ENCODE results near the gene TSHZ2. TPM values are rescaled to one million over a fixed set of nuclear protein-coding genes. Genes with fewer than 3 reads are reported as not detected.
A peak's percentile ranks its signal among the peaks of the same experiment; 100 is the strongest.

TSHZ2 gene
- total RNA-seq, 5 donors from 2014 or later (not counting 1 experiment from before 2014, with no cell fraction given) = 20.2 to 42.9 (median 25.8) TPM

- POLR2A ChIA-PET = interaction anchor here in 1 of 2 donors (0.5 kb wide), 1 partner anchor 911 kb away, joined by 3 read pairs; no protein-coding TSS in a partner anchor
- peaks cover 0 to 6% of the 10 kb centered on the region in 2 donors for H3K27me3 Mint-ChIP-seq
- Histone ChIP-seq H3K4me3 (ENCODE audit: control insufficient read depth in 1 of 2, extremely low read depth in 1 of 2, low read length in 1 of 2) (no peak overlapping the region), H3K36me3 (ENCODE audit: control insufficient read depth in 2 of 2, extremely low read depth in 1 of 2, insufficient read depth in 1 of 2, low read length in 1 of 2) (no peaks in the 10 kb centered on the region), H3K4me1 (ENCODE audit: control insufficient read depth in 1 of 2, extremely low read depth in 1 of 2, insufficient read depth in 2 of 2, low read length in 2 of 2) (peaks cover 0 to 23% of the 10 kb centered on the region in 2 experiments), H3K27ac (ENCODE audit: low read length) (no peak overlapping the region), H3K9me3 (no peaks in the 10 kb centered on the region), H3K27me3 (replicated peaks in 1 of 2; ENCODE audit: control insufficient read depth in 2 of 2, extremely low read depth in 1 of 2, insufficient read depth in 2 of 2, low read length in 1 of 2) (peaks cover 0 to 10% of the 10 kb centered on the region in 2 experiments)
- peaks cover 29 to 43% (median 29%) of the 10 kb centered on the region in 3 donors for H3K4me1 Mint-ChIP-seq
- ATAC-seq (replicated peaks in 1 of 4) (peak in 2 of 4 experiments; percentile 13 to 22), DNase-seq (no peak)
- 100% methylated on average over 1 of the region's 2 CpGs for WGBS (ENCODE audit: insufficient coverage)
- H3K9me3 Mint-ChIP-seq = no peaks in the 10 kb centered on the region
- H3K36me3 Mint-ChIP-seq = no peaks in the 10 kb centered on the region
- peak overlapping the region; percentile 76 to 80 for H3K27ac Mint-ChIP-seq
- CTCF ChIA-PET = interaction anchor here (0.6 to 2.7 kb wide), 8 partner anchors 8 to 971 kb away, joined by 3 to 20 read pairs (median 4); no protein-coding TSS in a partner anchor
- peak overlapping the region; percentile 62 to 64 (median 63) for H3K4me3 Mint-ChIP-seq
These were observed 244.3 kb downstream of the TSHZ2 start for GRCh38 chr20:53216478-53216855.

GRCh38 chr20:53216856-53217576 lies 244.9 kb downstream of the TSHZ2 start:
- Mint-ChIP-seq H3K27ac (peak overlapping the region; percentile 76 to 80), H3K36me3 (no peaks in the 10 kb centered on the region), H3K4me1 (peaks cover 29 to 43% (median 29%) of the 10 kb centered on the region in 3 donors), H3K4me3 (peak overlapping the region; percentile 62 to 64 (median 63)), H3K9me3 (no peaks in the 10 kb centered on the region), H3K27me3 (peaks cover 0 to 6% of the 10 kb centered on the region in 2 donors)
- Histone ChIP-seq H3K27ac (ENCODE audit: low read length) (no peak overlapping the region), H3K36me3 (ENCODE audit: control insufficient read depth in 2 of 2, extremely low read depth in 1 of 2, insufficient read depth in 1 of 2, low read length in 1 of 2) (no peaks in the 10 kb centered on the region), H3K9me3 (no peaks in the 10 kb centered on the region), H3K4me1 (ENCODE audit: control insufficient read depth in 1 of 2, extremely low read depth in 1 of 2, insufficient read depth in 2 of 2, low read length in 2 of 2) (peaks cover 0 to 23% of the 10 kb centered on the region in 2 experiments), H3K27me3 (replicated peaks in 1 of 2; ENCODE audit: control insufficient read depth in 2 of 2, extremely low read depth in 1 of 2, insufficient read depth in 2 of 2, low read length in 1 of 2) (peaks cover 0 to 10% of the 10 kb centered on the region in 2 experiments), H3K4me3 (ENCODE audit: control insufficient read depth in 1 of 2, extremely low read depth in 1 of 2, low read length in 1 of 2) (peak overlapping the region in 1 of 2 donors; percentile 17)
- ChIA-PET CTCF (interaction anchor here (0.6 to 2.7 kb wide), 8 partner anchors 9 to 972 kb away, joined by 3 to 20 read pairs (median 4); no protein-coding TSS in a partner anchor), POLR2A (no interaction called here)
- peak; percentile 41 to 87 (median 75) for DNase-seq
- 26% methylated on average over 27 of the region's 32 CpGs for WGBS (ENCODE audit: insufficient coverage)
- ATAC-seq (replicated peaks in 1 of 4) = peak; percentile 82 to 89 (median 86)

GRCh38 chr20:53220482-53221307 lies 248.5 kb downstream of the TSHZ2 start:
- no peak overlapping the region for H3K27ac ChIP-seq (ENCODE audit: low read length)
- H3K27ac Mint-ChIP-seq = no peak overlapping the region
- H3K36me3 Mint-ChIP-seq = no peaks in the 10 kb centered on the region
- H3K4me1 Mint-ChIP-seq = peaks cover 14 to 20% (median 14%) of the 10 kb centered on the region in 3 donors
- 78% methylated on average over 3 of the region's 9 CpGs for WGBS (ENCODE audit: insufficient coverage)
- no peak overlapping the region for H3K4me3 ChIP-seq (ENCODE audit: control insufficient read depth in 1 of 2, extremely low read depth in 1 of 2, low read length in 1 of 2)
- no peak for DNase-seq
- no peak overlapping the region for H3K4me3 Mint-ChIP-seq
- H3K27me3 Mint-ChIP-seq = peaks cover 3 to 16% of the 10 kb centered on the region in 2 donors
- H3K36me3 ChIP-seq (ENCODE audit: control insufficient read depth in 2 of 2, extremely low read depth in 1 of 2, insufficient read depth in 1 of 2, low read length in 1 of 2) = no peaks in the 10 kb centered on the region
- H3K4me1 ChIP-seq (ENCODE audit: control insufficient read depth in 1 of 2, extremely low read depth in 1 of 2, insufficient read depth in 2 of 2, low read length in 2 of 2) = peaks cover 0 to 15% of the 10 kb centered on the region in 2 experiments
- no peaks in the 10 kb centered on the region for H3K9me3 ChIP-seq
- ATAC-seq (replicated peaks in 1 of 4) = no peak
- ChIA-PET POLR2A (no interaction called here), CTCF (interaction anchor here (0.6 to 1.9 kb wide), 6 partner anchors 8 to 979 kb away, joined by 3 to 5 read pairs (median 3); no protein-coding TSS in a partner anchor)
- H3K9me3 Mint-ChIP-seq = no peaks in the 10 kb centered on the region
- peaks cover 0 to 13% of the 10 kb centered on the region in 2 experiments for H3K27me3 ChIP-seq (replicated peaks in 1 of 2; ENCODE audit: control insufficient read depth in 2 of 2, extremely low read depth in 1 of 2, insufficient read depth in 2 of 2, low read length in 1 of 2)

GRCh38 chr20:53221731-53222130 lies 249.6 kb downstream of the TSHZ2 start:
- no peaks in the 10 kb centered on the region for H3K9me3 ChIP-seq
- Mint-ChIP-seq H3K27ac (no peak overlapping the region), H3K9me3 (no peaks in the 10 kb centered on the region), H3K4me1 (peaks cover 5 to 11% (median 6%) of the 10 kb centered on the region in 3 donors), H3K27me3 (peaks cover 3 to 16% of the 10 kb centered on the region in 2 donors), H3K4me3 (no peak overlapping the region), H3K36me3 (no peaks in the 10 kb centered on the region)
- no peak overlapping the region for H3K27ac ChIP-seq (ENCODE audit: low read length)
- DNase-seq (no peak), ATAC-seq (replicated peaks in 1 of 4) (no peak)
- POLR2A ChIA-PET = no interaction called here
- H3K27me3 ChIP-seq (replicated peaks in 1 of 2; ENCODE audit: control insufficient read depth in 2 of 2, extremely low read depth in 1 of 2, insufficient read depth in 2 of 2, low read length in 1 of 2) = peaks cover 0 to 9% of the 10 kb centered on the region in 2 experiments
- CTCF ChIA-PET = no interaction called here
- no CpG with 5 or more reads among the region's 3 CpGs for WGBS (ENCODE audit: insufficient coverage)
- no peak overlapping the region for H3K4me3 ChIP-seq (ENCODE audit: control insufficient read depth in 1 of 2, extremely low read depth in 1 of 2, low read length in 1 of 2)
- peaks cover 0 to 5% of the 10 kb centered on the region in 2 experiments for H3K4me1 ChIP-seq (ENCODE audit: control insufficient read depth in 1 of 2, extremely low read depth in 1 of 2, insufficient read depth in 2 of 2, low read length in 2 of 2)
- H3K36me3 ChIP-seq (ENCODE audit: control insufficient read depth in 2 of 2, extremely low read depth in 1 of 2, insufficient read depth in 1 of 2, low read length in 1 of 2) = no peaks in the 10 kb centered on the region

- ATAC-seq (replicated peaks in 1 of 4) = no peak
- H3K36me3 Mint-ChIP-seq = no peaks in the 10 kb centered on the region
These were observed 250.3 kb downstream of the TSHZ2 start for GRCh38 chr20:53222416-53222815.

GRCh38 chr20:53222932-53223331 lies 250.8 kb downstream of the TSHZ2 start:
- CTCF ChIA-PET = interaction anchor here (0.6 to 1.0 kb wide), 3 partner anchors 841 to 1031 kb away, joined by 3 to 4 read pairs (median 3); no protein-coding TSS in a partner anchor
- DNase-seq (no peak), ATAC-seq (replicated peaks in 1 of 4) (no peak)
- Mint-ChIP-seq H3K27ac (no peak overlapping the region), H3K4me3 (no peak overlapping the region), H3K27me3 (peaks cover 3 to 16% of the 10 kb centered on the region in 2 donors), H3K4me1 (peaks cover 0 to 5% (median 0%) of the 10 kb centered on the region in 3 donors), H3K9me3 (no peaks in the 10 kb centered on the region), H3K36me3 (no peaks in the 10 kb centered on the region)
- no peaks in the 10 kb centered on the region for H3K4me1 ChIP-seq (ENCODE audit: control insufficient read depth in 1 of 2, extremely low read depth in 1 of 2, insufficient read depth in 2 of 2, low read length in 2 of 2)
- no CpG with 5 or more reads among the region's 3 CpGs for WGBS (ENCODE audit: insufficient coverage)
- H3K27me3 ChIP-seq (replicated peaks in 1 of 2; ENCODE audit: control insufficient read depth in 2 of 2, extremely low read depth in 1 of 2, insufficient read depth in 2 of 2, low read length in 1 of 2) = peaks cover 0 to 4% of the 10 kb centered on the region in 2 experiments
- no peaks in the 10 kb centered on the region for H3K9me3 ChIP-seq
- POLR2A ChIA-PET = no interaction called here
- H3K4me3 ChIP-seq (ENCODE audit: control insufficient read depth in 1 of 2, extremely low read depth in 1 of 2, low read length in 1 of 2) = no peak overlapping the region
- H3K36me3 ChIP-seq (ENCODE audit: control insufficient read depth in 2 of 2, extremely low read depth in 1 of 2, insufficient read depth in 1 of 2, low read length in 1 of 2) = no peaks in the 10 kb centered on the region
- no peak overlapping the region for H3K27ac ChIP-seq (ENCODE audit: low read length)

More at GRCh38 chr20:53222416-53222815, 250.3 kb downstream of the TSHZ2 start:
- Mint-ChIP-seq H3K9me3 (no peaks in the 10 kb centered on the region), H3K4me3 (no peak overlapping the region), H3K27ac (no peak overlapping the region), H3K27me3 (peaks cover 3 to 16% of the 10 kb centered on the region in 2 donors), H3K4me1 (peaks cover 0 to 5% (median 0%) of the 10 kb centered on the region in 3 donors)
- WGBS (ENCODE audit: insufficient coverage) = 98% methylated on average over 4 of the region's 4 CpGs
- Histone ChIP-seq H3K4me1 (ENCODE audit: control insufficient read depth in 1 of 2, extremely low read depth in 1 of 2, insufficient read depth in 2 of 2, low read length in 2 of 2) (no peaks in the 10 kb centered on the region), H3K27ac (ENCODE audit: low read length) (no peak overlapping the region), H3K9me3 (no peaks in the 10 kb centered on the region), H3K27me3 (replicated peaks in 1 of 2; ENCODE audit: control insufficient read depth in 2 of 2, extremely low read depth in 1 of 2, insufficient read depth in 2 of 2, low read length in 1 of 2) (peaks cover 0 to 4% of the 10 kb centered on the region in 2 experiments), H3K4me3 (ENCODE audit: control insufficient read depth in 1 of 2, extremely low read depth in 1 of 2, low read length in 1 of 2) (no peak overlapping the region), H3K36me3 (ENCODE audit: control insufficient read depth in 2 of 2, extremely low read depth in 1 of 2, insufficient read depth in 1 of 2, low read length in 1 of 2) (no peaks in the 10 kb centered on the region)
- CTCF ChIA-PET = interaction anchor here (0.6 to 0.7 kb wide), 2 partner anchors 841 to 1030 kb away, joined by 3 to 4 read pairs; no protein-coding TSS in a partner anchor
- DNase-seq = no peak
- POLR2A ChIA-PET = no interaction called here

All from T-cell (primary cell).